ENCODE measurements around the gene HPCAL1.

HPCAL1 gene

GRCh38 chr2:10355471-10356438, 53.1 kb downstream of the HPCAL1 start:
- DNase-seq (ENCODE audit: low read depth in 2 of 2) = no peak

GRCh38 chr2:10356439-10356811, 53.7 kb downstream of the HPCAL1 start:
- no peak for DNase-seq (ENCODE audit: low read depth in 2 of 2)

GRCh38 chr2:10357193-10358169, 54.8 kb downstream of the HPCAL1 start:
- DNase-seq (ENCODE audit: low read depth in 2 of 2) = no peak

- no peak for DNase-seq (ENCODE audit: low read depth in 2 of 2)
Observed at GRCh38 chr2:10359246-10359645, 56.5 kb downstream of the HPCAL1 start.

GRCh38 chr2:10359731-10360329, 57.1 kb downstream of the HPCAL1 start:
- DNase-seq (ENCODE audit: low read depth in 2 of 2) = no peak

GRCh38 chr2:10360460-10360849, 57.8 kb downstream of the HPCAL1 start:
- no peak for DNase-seq (ENCODE audit: low read depth in 2 of 2)

- no peak for DNase-seq (ENCODE audit: low read depth in 2 of 2)
Observed at GRCh38 chr2:10360850-10361588, 58.3 kb downstream of the HPCAL1 start.

GRCh38 chr2:10362096-10362897, 59.6 kb downstream of the HPCAL1 start:
- DNase-seq (ENCODE audit: low read depth in 2 of 2) = no peak

GRCh38 chr2:10362898-10363454, 60.3 kb downstream of the HPCAL1 start:
- no peak for DNase-seq (ENCODE audit: low read depth in 2 of 2)

- DNase-seq (ENCODE audit: low read depth in 2 of 2) = no peak
Observed at GRCh38 chr2:10363861-10364610, 61.3 kb downstream of the HPCAL1 start.

- DNase-seq (ENCODE audit: low read depth in 2 of 2) = no peak
Observed at GRCh38 chr2:10365412-10365811, 62.7 kb downstream of the HPCAL1 start.

- DNase-seq (ENCODE audit: low read depth in 2 of 2) = no peak
Observed at GRCh38 chr2:10366601-10367270, 64.0 kb downstream of the HPCAL1 start.

- DNase-seq (ENCODE audit: low read depth in 2 of 2) = no peak
Observed at GRCh38 chr2:10367472-10368439, 65.1 kb downstream of the HPCAL1 start.

- no peak for DNase-seq (ENCODE audit: low read depth in 2 of 2)
Observed at GRCh38 chr2:10368491-10369231, 66.0 kb downstream of the HPCAL1 start.

GRCh38 chr2:10369269-10370255, 66.9 kb downstream of the HPCAL1 start:
- no peak for DNase-seq (ENCODE audit: low read depth in 2 of 2)

- no peak for DNase-seq (ENCODE audit: low read depth in 2 of 2)
Observed at GRCh38 chr2:10370390-10370789, 67.7 kb downstream of the HPCAL1 start.
